Measurements from ENCODE around the gene SUFU. TPM values are rescaled to one million over a fixed set of nuclear protein-coding genes. Genes with fewer than 3 reads are reported as not detected.

SUFU gene
- total and polyA plus RNA-seq, 2 of the 4 experiments (the other 2 are of a cell fraction): 2.2 to 11.0 TPM

DNA sequence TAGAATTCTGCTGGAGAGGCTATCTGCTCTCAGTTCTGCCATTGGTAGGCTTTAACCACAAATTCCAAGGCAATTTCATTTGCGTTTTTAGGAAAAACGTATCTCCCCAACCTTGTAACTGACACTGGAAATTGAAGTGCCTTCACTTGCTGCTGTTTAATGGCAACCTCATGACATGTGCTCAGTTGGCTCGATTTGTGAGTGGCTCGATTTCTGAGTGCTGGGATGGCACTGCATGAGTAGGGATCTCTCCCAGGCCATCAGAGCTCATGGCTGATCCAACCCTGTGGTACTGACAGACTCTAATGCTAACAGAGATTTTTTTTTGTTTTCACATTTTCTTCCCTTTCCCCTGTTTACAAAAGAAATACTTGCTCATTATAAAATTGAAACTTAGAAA, 56.0 kb downstream of the SUFU start:
- H4K5ac ChIP-seq (ENCODE audit: low read depth, low read length): no peak overlapping the region
- H3K4ac ChIP-seq (ENCODE audit: low read depth, low read length): no peak overlapping the region
- H2BK5ac ChIP-seq (ENCODE audit: low read depth, low read length, poor library complexity, severe bottlenecking): no peak overlapping the region
- no peak for DNase-seq
- intact Hi-C loops (cut with micrococcal nuclease): loop anchor here (5.0 kb wide), 1 partner anchor 42 kb away; no protein-coding TSS in a partner anchor
- H4K20me1 ChIP-seq (ENCODE audit: insufficient read depth, low read length): peaks cover 4% of the 10 kb centered on the region
- CTCF ChIA-PET: no interaction called here
- H2AK5ac ChIP-seq (ENCODE audit: low read depth, low read length): peak overlapping the region; percentile 1; the same call in 1 of the 2 replicates
- H2BK120ac ChIP-seq (ENCODE audit: low read depth, low read length): no peak overlapping the region
- no peak overlapping the region for H4K91ac ChIP-seq (ENCODE audit: insufficient read depth, low read depth, low read length)
- in situ Hi-C loops (cut with MboI; ENCODE audit: low sequenced_read_pairs): no loop called here
- H3K79me1 ChIP-seq (ENCODE audit: low read depth in 1 of 2, low read length in 2 of 2): peaks cover 31 to 46% of the 10 kb centered on the region in 2 experiments
- WGBS, 2 experiments (ENCODE audit: extremely low coverage in 2 of 2, insufficient read length in 1 of 2): 78% methylated on average over 4 of the region's 4 CpGs; no CpG with 5 or more reads in 1 of the 2 experiments
- H3K9me3 ChIP-seq (ENCODE audit: control insufficient read depth, insufficient read depth, low read length): no peaks in the 10 kb centered on the region
- H3K4me2 ChIP-seq (ENCODE audit: low read depth, low read length): no peak overlapping the region
- no peak for ATAC-seq (ENCODE audit: low read depth)
- H2AFZ ChIP-seq (replicated peaks; ENCODE audit: low read length, poor library complexity): no peak overlapping the region
- H4K8ac ChIP-seq (ENCODE audit: low read depth in 2 of 2, low read length in 2 of 2): no peak overlapping the region
- H2AK9ac ChIP-seq (replicated peaks; ENCODE audit: low read depth, low read length, poor library complexity): no peak overlapping the region
- no peaks in the 10 kb centered on the region for H3K36me3 ChIP-seq (ENCODE audit: control insufficient read depth, insufficient read depth, low read length)
- H2BK15ac ChIP-seq (ENCODE audit: low read depth, low read length): no peak overlapping the region
- H3K14ac ChIP-seq (replicated peaks; ENCODE audit: low read depth, low read length): no peak overlapping the region
- no peak overlapping the region for H3K27ac ChIP-seq (ENCODE audit: insufficient read depth, low read length)
- dilution Hi-C loops (cut with HindIII; ENCODE audit: low sequenced_read_pairs, unreplicated experiment): no loop called here
- peaks cover 15% of the 10 kb centered on the region for H3K9me1 ChIP-seq (ENCODE audit: insufficient read depth, low read length)
- H3K4me1 ChIP-seq (ENCODE audit: control insufficient read depth, insufficient read depth, low read length): peaks cover 5% of the 10 kb centered on the region
- H3K18ac ChIP-seq (ENCODE audit: low read depth, low read length): no peak overlapping the region
- H3K4me3 ChIP-seq (ENCODE audit: insufficient read depth, low read depth, low read length): no peak overlapping the region
- H3K27me3 ChIP-seq (ENCODE audit: control insufficient read depth, insufficient read depth, low read length): no peaks in the 10 kb centered on the region
- TF ChIP-seq MXI1 (IDR thresholded peaks at IDR 0.05; ENCODE audit: borderline replicate concordance, low read depth, low read length): no peak
- TF ChIP-seq, protein P1, sequence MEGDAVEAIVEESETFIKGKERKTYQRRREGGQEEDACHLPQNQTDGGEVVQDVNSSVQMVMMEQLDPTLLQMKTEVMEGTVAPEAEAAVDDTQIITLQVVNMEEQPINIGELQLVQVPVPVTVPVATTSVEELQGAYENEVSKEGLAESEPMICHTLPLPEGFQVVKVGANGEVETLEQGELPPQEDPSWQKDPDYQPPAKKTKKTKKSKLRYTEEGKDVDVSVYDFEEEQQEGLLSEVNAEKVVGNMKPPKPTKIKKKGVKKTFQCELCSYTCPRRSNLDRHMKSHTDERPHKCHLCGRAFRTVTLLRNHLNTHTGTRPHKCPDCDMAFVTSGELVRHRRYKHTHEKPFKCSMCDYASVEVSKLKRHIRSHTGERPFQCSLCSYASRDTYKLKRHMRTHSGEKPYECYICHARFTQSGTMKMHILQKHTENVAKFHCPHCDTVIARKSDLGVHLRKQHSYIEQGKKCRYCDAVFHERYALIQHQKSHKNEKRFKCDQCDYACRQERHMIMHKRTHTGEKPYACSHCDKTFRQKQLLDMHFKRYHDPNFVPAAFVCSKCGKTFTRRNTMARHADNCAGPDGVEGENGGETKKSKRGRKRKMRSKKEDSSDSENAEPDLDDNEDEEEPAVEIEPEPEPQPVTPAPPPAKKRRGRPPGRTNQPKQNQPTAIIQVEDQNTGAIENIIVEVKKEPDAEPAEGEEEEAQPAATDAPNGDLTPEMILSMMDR (conservative IDR thresholded peaks at IDR 0.05; ENCODE audit: low read depth, low read length): no peak
- no peak for TF ChIP-seq CEBPB (IDR thresholded peaks at IDR 0.05; ENCODE audit: low read depth, low read length)
- H3K9ac ChIP-seq (ENCODE audit: low read depth, low read length): no peak overlapping the region
- POLR2A ChIA-PET (ENCODE audit: unreplicated experiment): no interaction called here
- no peak overlapping the region for H3K23ac ChIP-seq (ENCODE audit: low read depth, low read length)
- no peak overlapping the region for H2BK20ac ChIP-seq (ENCODE audit: low read depth, low read length)
- BruUV-seq (replicated peaks): no TSS peak
- H3K56ac ChIP-seq (ENCODE audit: extremely low read depth, insufficient read depth, low read length): no peak overlapping the region

Data from IMR-90 (cell line).